Activated T-helper 1 cell treated with anti-CD3 and anti-CD28 coated beads, Interleukin-2, amount 50 U/mL, for 16 hours (primary cell): ENCODE results near the gene IGFL1.
"Not testable (repeated sequence)": the region's sequence is repeated elsewhere in the genome, so short reads cannot be mapped to it uniquely, and the experiment has no call there.

Source experiments
- DNase-seq, 2 donors: peaks; one replicate each; pipeline ENCODE4 v3.0.0-alpha.2; 2020; ENCODE audit warnings: low read depth in 1 of 2, low spot score in 1 of 2

IGFL1 gene

GRCh38 chr19:46201454-46202310 is 27.9 kb upstream of the IGFL1 start:
- DNase-seq = no peak

DNA sequence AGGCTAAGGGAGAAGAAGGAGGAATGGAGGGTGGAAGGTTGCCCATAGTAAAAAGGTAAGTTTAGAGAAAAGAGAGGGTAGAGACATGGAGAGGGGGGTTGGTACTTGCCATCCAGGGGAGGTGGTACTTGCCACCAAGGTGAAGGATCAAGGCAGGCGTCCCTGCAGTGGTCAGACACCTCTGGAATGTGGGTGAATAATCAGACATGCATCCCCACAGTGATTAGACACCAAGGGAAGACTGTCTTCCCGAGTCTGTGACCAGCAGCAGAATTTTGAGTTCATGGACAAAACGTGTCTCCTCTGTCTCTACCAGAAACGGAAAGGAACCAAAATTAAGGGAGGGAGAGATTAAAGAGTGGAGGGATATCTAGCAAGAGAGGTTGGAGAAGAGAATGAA is 27.1 kb upstream of the IGFL1 start:
- DNase-seq = no peak

DNA sequence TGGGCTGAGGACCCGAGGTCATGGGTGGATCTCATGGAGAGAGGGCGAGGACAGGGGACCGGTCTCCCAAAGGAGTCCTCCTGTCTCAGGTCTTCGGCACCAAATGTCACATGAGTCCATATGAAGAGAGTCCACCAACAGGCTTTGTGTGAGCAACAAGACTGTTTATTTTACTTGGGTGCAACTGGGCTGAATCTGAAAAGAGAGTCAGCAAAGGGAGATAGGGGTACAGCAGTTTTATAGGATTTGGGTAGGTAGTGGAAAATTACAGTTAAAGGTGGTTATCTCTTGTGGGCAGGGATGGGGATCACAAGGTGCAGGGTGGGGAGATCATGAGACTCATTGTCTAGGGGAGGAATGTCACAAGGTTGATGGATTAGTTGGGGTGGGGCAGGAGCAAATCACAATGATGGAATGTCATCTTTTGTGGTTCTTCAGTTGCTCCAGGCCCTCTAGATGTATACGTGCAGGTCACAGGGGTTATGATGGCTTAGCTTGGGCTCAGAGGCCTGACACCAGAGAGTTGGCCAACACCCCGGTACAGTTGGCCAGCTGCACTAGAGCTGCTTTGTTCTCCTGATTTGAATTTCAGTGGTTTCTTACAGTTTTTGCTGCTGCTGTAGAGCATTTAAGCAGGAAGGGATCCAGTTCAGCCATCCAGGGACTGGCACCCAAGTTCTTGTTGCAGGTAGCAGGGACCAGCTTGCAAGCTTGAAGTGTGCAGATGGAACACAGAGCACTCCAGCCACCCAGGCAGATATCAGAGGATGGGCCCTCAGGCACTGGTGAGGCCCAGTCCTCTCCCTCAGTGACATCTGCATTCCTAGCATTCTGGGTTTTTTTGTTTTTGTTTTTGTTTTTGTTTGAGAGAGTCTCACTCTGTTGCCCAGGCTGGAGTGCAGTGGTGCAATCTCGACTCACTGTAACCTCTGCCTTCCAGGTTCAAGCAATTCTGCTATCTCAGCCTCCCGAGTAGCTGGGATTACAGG is 26.4 kb upstream of the IGFL1 start:
- DNase-seq = no peak

DNA sequence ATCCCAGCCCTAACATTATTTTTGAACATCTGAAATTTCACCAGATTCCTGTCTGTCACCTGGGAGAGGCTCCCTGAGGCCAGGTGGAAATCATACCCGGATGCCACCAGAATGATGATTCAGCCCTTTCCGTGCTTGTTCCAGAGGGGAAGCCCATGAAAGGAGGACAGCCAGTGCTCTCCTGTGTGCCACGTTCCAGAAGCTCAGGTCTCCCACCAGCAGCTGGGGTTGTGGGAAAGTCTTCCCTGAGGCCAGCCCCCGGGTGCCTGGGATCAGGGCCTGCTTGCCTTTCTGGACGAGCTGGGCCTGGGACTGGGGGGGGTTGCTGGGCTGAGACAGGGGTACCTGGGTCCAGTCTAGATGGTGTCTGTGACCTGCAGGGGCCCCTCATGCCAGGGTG is 25.5 kb upstream of the IGFL1 start:
- DNase-seq = no peak

DNA sequence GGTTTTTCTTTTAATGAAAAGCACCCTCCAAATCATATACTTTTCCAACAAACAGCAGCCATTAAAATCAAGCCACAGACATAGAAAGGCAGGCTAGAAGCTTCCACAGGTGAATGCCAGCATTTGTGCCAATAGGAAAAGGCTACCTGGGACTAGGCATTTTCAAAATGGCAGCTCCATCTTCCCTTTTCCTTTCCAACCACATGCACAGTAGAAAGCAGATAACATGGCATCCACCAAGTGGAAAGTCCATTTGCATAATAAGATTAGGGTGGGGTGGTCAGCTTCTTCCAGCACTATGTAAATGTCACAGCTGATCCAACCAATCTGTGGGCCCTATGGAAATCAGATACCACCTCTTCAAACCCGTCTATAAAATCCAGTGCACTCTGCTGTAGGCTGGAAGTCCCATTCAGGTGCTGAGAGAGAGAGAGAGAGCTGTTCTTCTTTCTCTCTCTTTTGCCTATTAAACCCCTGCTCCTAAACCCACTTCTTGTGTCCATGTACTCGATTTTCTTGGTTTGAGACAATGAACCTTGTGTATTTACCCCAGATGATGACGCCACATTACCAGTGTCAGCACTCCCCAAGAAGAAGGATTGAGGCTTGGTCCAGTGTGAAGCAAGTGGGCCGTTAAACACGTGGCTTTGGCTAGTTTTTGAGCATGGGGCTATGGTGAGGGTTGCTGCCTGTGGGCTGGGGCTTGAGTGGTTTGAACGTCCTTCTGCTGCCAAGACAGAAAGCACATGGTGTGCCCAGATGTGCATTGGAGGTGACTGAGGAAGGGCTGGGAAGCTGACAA is 24.2 kb upstream of the IGFL1 start:
- DNase-seq = no peak

DNA sequence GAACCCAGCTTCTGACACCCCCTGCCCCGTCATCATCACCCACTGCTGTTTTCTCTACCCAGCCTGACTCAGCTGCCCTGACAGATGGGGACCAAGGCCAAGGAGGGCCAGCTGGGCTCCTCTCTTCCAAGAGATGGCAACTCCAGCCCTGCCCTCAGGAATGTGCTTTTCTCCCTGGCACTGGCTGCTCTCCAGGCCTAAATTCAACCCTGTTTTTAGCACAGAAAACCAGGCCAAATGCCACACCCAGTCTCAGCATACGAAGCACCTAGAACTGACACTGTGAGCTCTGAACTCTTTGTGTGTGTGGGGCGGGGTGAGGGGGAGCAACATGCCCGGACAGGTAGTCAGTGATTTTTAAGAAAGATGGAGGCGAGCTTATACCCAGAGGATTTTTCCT is 23.4 kb upstream of the IGFL1 start:
- DNase-seq = no peak

DNA sequence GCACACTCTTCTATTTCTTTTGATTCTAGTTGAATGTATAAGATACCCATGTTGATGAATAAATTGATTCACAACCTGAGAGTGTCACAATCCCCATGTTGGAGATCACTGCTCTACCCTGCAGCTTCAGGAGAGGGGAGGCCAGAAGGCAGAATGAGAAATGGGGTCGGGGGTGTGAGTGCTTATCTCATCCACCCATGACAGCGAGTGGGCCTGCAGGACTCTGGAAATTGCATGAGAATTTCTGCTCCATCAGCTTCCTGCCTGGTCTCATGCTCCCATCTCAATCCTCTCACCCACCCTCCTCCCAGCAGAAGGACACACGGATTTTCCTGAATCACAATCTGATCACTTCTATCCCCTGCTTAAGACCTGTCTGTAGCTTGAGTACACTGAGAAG is 22.9 kb upstream of the IGFL1 start:
- no peak for DNase-seq

- not testable (repeated sequence) for DNase-seq
These were observed 21.7 kb upstream of the IGFL1 start for GRCh38 chr19:46207858-46208257.

- no peak for DNase-seq
These were observed 20.5 kb upstream of the IGFL1 start for GRCh38 chr19:46209051-46209450.

DNA sequence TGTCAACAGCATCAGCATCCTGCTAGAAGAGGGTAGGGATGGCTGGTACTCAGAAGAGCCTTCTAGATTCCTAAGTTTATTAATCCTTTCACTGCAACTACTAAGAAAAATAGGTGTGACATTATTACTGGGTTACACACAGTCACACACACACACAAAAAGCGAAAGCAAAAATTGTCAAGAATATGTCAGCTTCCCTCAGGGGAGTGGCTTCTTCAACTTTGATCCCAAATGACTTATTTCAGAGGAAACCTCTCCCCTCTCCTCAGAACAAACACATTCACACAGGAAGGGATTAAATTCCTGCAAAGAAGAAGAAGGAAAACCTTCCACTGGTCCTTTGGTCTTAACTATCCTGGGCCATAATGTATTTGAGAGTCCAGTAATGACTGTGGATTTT is 20.1 kb upstream of the IGFL1 start:
- DNase-seq = no peak

- no peak for DNase-seq
These were observed 18.9 kb upstream of the IGFL1 start for GRCh38 chr19:46210669-46211068.

DNA sequence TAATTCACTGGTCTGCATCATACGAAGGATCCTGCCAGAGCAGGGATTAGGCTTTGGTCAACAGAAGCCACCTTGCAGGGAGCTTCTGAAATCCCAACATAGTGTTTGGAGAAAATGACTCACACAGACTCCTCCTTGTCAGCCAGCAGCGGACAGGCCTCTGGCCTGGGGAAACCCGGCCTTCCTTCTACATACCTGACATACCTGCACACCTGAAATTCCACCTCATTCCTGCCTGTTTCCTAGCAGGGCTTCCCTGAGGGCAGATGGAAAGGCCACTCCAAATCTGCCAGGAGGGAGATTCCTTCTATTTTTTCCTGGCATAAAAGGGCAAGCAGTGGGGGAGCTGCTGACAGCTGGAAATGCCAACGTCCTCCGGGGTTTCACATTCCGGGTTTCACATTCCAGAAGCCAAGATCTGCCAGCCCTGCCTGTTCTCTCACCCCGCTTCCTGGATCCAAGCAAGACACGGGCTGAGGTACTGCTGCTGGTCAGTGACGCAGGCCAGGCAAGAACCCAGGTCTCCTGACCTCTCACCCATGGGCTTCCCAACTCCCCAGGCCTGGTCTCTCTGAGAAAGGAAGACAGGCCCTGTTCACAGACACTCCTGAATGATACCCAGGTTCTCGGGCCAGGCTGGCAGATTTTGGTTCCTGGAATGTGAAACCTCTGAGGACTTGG is 18.2 kb upstream of the IGFL1 start:
- no peak for DNase-seq

DNA sequence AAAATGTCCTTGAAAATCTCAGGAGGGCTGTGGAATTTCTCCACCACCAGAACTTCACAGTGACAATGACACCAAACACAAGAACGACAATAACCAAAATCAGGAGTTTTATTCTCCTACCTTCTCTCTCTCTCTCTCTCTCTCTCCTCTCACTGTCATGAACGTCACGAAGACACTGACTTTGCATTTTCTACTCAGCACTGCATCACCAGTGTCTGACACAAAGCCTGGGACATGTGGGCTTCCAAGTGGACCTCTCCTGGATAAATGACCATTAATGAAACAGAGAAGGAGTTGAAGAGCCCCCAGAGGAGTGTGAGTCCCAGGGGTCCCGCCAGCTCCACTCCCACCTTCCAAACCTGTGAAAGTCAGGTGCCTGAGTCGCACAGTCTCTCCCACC is 16.9 kb upstream of the IGFL1 start:
- not testable (repeated sequence) for DNase-seq

GRCh38 chr19:46213156-46213555 is 16.4 kb upstream of the IGFL1 start:
- no peak for DNase-seq

- DNase-seq = no peak
These were observed 15.7 kb upstream of the IGFL1 start for GRCh38 chr19:46213806-46214205.

GRCh38 chr19:46216612-46217011 is 12.9 kb upstream of the IGFL1 start:
- DNase-seq = no peak

DNA sequence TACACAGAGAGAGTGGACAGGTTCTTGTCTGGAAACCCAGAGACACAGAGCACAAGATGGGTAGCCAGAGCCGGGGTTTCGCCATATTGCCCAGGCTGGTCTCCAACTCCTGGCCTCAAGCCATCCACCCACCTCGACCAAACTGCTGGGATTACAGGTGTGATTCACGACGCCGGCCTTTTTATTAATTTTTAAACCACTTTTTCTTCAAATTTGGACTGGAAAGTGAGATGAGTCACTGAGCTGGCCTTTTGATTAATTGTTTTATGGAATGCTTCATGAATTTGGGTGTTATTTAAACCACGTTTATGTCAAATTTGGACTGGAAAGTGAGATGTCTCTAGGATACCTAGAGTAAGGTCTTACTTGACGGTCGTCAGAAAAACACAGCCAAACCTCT is 12.1 kb upstream of the IGFL1 start:
- no peak for DNase-seq

DNA sequence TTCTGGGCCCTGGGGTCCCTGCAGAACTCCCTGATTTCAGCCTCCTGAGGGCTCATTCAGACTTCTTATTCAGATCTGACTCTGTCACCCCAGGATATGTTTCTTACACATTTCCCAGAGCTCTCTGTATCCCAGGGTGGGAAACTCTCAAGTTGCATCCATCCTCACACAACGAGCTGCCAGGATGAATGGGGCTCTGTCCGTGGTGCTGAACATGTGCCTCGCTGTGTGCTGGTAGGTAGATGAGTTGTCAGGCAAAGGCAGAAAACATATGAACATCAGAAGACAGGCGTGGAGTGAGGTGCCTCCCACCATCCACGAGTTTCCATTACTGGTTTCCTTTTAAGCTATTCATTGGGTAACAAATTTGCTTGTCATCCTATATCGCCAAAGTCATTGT is 11.4 kb upstream of the IGFL1 start:
- DNase-seq = no peak

DNA sequence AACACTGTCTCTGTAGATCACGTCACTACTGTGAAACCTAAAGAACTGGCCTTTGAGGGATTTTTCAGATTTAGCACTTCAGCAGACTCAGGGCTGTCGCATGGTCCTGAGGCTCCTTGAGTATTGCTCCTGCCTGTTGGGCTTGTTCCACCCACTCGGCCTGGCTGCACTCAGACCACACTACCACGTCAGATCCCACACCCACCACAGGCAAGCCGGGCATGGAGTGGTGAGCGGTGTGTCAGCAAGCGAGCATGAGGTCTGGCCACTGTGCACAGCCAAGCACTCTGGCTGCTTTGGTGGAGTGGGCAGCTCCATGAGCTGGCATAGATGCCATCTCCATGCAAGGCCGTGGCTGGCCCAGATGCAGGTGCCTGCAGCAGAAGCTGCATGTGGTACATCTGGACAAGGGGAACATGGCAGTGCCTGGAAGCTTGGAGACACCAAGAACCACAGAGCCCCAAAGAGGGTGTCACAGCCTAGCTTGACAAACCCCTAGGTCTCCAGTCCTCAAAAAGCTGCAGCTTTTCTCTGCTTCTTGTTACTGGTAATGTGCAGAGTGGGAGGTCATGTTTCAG is 9.4 kb upstream of the IGFL1 start:
- DNase-seq = no peak

DNA sequence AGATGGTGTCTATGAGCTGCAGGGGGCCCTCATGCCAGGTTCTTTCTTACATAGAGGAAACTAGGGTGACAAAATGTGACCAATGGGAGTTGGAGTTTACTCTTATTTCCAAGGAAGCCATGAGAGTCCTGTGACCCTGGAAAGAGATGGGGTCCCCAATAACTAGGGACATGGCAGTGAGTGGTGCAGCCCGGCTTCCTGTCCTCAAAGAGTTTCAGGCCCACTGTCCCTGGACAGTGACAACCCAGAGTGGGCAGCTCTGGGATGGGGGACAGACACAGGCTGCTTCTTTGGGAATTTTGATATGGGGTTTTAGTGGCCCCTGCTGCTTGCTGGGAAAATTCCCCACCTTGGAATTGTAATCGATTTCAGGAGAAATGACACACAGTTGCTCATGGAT is 8.4 kb upstream of the IGFL1 start:
- DNase-seq = no peak
